Panc1 (cell line): ENCODE results near the gene TYW1B.
"Not testable (repeated sequence)": the region's sequence is repeated elsewhere in the genome, so short reads cannot be mapped to it uniquely, and the experiment has no call there.

ENCODE experiments used
- CTCF ChIP-seq: fragments of 450-650 bp; IDR thresholded peaks from 2 replicates; pipeline ENCODE4 v1.5.1; 2017; ENCODE audit warnings: mild to moderate bottlenecking
- POLR2AphosphoS5 ChIP-seq: IDR thresholded peaks from 2 replicates; pipeline ENCODE4 v1.6.1; 2012; ENCODE audit warnings: mild to moderate bottlenecking, low read depth, low read length, moderate library complexity
- SIN3A ChIP-seq: IDR thresholded peaks from 2 replicates; pipeline ENCODE4 v1.6.1; 2012; ENCODE audit warnings: low read depth, mild to moderate bottlenecking, low read length, moderate library complexity, borderline replicate concordance; ENCODE audit not compliant: insufficient read depth
- TCF7L2 ChIP-seq: IDR thresholded peaks from 2 replicates; pipeline ENCODE4 v1.6.1; 2011; ENCODE audit warnings: mild to moderate bottlenecking, low read depth, low read length, inconsistent platforms
- TF ChIP-seq, protein P1 (sequence below), 2 experiments: IDR thresholded peaks; 2 replicates each; pipeline ENCODE4 v1.6.1; 2011 to 2012; ENCODE audit warnings: low read depth in 2 of 2, control low read depth in 1 of 2, low read length in 1 of 2, mild to moderate bottlenecking in 1 of 2, moderate library complexity in 1 of 2; ENCODE audit not compliant: insufficient read depth in 1 of 2

GRCh38 chr7:72531048-72531447, 297.0 kb downstream of the TYW1B start:
- not testable (repeated sequence) for TF ChIP-seq POLR2AphosphoS5, CTCF, TCF7L2, SIN3A
- TF ChIP-seq, protein P1, sequence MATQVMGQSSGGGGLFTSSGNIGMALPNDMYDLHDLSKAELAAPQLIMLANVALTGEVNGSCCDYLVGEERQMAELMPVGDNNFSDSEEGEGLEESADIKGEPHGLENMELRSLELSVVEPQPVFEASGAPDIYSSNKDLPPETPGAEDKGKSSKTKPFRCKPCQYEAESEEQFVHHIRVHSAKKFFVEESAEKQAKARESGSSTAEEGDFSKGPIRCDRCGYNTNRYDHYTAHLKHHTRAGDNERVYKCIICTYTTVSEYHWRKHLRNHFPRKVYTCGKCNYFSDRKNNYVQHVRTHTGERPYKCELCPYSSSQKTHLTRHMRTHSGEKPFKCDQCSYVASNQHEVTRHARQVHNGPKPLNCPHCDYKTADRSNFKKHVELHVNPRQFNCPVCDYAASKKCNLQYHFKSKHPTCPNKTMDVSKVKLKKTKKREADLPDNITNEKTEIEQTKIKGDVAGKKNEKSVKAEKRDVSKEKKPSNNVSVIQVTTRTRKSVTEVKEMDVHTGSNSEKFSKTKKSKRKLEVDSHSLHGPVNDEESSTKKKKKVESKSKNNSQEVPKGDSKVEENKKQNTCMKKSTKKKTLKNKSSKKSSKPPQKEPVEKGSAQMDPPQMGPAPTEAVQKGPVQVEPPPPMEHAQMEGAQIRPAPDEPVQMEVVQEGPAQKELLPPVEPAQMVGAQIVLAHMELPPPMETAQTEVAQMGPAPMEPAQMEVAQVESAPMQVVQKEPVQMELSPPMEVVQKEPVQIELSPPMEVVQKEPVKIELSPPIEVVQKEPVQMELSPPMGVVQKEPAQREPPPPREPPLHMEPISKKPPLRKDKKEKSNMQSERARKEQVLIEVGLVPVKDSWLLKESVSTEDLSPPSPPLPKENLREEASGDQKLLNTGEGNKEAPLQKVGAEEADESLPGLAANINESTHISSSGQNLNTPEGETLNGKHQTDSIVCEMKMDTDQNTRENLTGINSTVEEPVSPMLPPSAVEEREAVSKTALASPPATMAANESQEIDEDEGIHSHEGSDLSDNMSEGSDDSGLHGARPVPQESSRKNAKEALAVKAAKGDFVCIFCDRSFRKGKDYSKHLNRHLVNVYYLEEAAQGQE (IDR thresholded peaks at IDR 0.05; ENCODE audit: insufficient read depth in 1 of 2, low read depth in 2 of 2, low read length in 1 of 2): not testable (repeated sequence)
